HG03159 (cell line): ENCODE measurements around the gene LARGE1.

Experiments
- ATAC-seq: cut with Tn5 transposase; IDR thresholded peaks from one replicate; pipeline ENCODE4 v1.9.1; 2021; ENCODE audit warnings: mild to moderate bottlenecking, moderate library complexity; ENCODE audit not compliant: unreplicated experiment

Gene LARGE1

DNA sequence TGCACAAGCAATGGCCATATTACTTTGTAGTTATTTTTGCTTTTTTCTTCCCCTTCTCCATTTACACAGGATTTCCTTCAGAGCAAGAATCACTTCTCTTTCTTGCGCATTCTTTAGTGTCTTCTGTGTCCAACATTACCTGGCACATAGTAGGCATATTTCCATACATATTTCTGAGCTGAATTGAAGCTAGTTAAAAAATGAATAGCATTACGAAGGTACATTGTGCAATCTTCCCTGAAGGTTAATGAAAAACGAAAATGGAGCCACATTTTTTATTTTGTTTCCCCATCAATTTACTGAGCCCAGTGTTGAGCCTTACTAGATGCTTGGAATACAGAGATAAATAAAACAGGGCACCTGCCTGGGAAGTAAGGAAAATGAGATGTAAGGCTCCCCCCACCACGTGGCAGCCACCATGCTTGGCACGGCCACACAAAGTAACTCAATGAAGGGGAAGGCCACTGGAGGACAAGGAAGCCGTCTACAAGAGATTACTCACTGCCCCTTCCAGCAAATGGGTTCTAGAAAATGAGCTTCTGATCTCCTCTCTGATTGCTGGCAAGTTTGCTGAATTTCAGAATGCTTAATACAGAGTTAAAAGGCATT lies 381.9 kb downstream of the LARGE1 start:
- ATAC-seq = no peak

DNA sequence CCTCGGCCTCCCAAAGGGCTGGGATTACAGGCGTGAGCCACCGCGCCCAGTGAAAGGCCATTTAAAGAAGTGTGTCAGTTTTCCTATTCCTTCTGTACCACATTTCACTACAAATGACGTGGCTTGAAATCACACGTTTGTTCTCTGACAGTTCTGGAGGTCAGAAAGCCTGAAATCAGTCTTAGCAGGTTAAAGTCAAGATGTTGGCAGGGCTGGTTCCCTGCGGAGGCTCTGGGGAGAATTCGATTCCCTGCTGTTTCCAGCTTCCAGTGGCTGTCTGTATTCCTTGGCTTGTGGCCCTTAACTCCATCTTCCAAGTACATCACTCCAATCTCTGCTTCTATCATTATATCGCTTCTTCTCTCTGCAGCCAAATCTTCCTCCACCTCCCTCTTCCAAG lies 383.2 kb downstream of the LARGE1 start:
- no peak for ATAC-seq

DNA sequence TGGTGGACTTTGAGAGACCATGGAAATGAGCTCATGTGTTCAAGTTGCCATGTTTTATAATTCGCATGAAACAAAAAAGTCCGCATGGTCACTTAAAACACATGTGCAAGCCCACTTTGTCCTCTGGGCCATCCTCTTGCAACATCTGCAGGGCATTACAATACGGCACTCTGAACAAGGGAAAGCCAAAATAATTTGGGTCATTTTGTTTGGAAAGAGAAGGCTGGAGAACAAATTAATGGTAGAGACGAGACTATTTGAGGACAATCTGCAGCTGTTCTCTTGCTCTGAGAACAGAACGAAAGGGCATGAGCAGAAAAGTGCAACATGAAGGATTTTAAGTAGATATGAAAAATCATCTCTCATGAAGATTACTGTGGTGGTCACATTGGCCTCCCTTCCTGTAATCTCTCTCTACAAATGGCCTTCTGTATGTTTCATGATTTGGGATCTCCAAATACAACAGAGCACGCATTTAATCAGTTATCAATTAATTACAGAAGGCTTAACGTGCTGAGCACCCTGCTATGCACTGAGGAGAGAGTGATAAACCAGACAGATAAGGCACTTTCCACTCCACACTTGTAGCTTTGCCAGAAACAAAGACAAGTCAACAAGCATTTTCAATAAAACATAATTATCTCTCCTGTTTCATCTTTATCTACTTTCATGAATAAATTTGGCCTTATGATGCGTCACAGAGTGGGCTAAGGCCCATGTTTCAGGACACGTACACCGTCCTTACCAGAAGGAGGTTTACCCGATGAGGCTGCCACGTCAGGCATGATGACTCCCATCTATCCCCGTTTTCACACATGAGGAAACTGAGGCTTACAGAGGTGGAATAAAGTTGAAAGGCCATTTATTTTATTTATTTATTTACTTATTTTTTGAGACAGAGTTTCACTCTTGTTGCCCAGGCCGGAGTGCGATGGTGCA lies 384.1 kb downstream of the LARGE1 start:
- ATAC-seq = no peak

DNA sequence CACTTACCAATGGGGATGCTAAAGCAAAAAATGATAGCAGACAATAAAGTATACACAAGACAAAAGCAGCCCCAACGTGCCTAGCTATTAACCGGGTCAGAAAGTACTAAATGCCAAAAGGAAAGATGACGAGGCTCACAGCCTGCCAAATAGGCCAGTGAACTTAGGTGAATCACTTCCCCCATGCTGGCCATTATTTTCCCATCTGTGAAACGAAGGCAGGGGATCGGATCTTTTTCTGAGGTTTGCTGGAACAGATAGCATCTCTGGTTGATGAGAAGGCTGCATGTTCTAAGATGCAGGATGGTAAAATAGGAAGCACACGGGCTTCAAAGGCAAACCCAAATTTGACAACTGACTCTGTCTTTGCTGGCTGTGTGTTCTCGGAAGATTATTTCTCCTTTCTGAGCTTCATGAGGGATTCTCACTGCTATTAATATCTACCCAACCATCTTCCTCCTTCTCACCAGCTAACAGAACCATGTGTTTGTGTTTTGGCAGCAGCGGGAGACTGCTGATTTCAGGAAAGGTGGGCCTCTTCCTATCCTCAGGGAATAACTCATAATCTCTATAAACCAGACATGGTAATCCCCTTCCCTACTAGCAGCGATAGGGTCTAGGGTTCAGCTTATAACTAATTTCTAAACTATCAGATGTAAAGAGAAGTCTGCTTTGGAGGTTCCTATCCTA lies 390.7 kb downstream of the LARGE1 start:
- ATAC-seq = no peak

DNA sequence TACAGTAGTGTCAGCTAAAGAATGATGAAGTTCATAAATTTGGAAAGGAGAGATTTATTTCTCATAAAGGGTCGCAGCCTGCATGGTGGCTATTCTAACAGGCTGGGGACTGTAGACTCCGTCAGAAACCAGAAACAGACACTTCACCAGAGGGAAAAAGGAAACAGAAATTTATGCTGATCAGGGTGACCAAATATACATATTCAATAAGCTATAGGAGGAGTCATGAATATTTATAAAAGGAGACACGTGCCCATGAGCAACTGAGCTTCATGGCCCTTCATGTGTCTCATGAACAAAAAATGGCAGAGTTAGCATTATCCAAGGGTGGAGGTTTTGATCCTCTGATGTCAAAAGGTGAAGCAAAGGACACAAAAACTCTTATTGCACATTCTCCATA lies 392.1 kb downstream of the LARGE1 start:
- no peak for ATAC-seq

DNA sequence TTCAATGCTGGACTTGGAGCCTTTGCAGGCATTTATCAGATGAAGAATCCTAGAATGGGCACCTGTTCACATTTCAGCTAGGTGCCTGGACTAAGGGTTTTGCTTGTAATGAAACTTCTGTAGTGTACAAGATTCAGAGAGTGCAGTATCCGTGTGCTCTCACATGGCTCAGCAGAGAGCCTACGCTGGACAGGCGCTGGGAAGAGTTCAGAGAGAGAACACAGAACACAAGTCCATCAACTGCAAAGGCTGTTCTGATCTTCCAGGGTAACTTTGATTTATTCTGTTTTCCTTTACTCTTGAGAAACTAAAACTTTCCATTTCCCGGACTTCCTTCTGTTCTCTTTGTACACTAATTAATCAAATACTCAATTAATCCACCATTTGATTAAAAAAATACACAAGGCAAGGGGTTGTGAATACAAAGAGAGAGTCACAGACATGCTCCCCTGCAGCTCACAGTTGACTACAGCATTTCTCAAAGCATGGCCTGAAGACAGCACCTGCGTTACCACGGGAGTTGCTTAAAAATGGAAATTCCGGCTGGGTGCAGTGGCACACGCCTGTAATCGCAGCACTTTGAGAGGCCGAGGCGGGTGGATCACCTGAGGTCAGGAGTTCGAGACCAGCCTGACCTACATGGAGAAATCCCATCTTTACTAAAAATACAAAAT lies 393.7 kb downstream of the LARGE1 start:
- ATAC-seq = no peak

DNA sequence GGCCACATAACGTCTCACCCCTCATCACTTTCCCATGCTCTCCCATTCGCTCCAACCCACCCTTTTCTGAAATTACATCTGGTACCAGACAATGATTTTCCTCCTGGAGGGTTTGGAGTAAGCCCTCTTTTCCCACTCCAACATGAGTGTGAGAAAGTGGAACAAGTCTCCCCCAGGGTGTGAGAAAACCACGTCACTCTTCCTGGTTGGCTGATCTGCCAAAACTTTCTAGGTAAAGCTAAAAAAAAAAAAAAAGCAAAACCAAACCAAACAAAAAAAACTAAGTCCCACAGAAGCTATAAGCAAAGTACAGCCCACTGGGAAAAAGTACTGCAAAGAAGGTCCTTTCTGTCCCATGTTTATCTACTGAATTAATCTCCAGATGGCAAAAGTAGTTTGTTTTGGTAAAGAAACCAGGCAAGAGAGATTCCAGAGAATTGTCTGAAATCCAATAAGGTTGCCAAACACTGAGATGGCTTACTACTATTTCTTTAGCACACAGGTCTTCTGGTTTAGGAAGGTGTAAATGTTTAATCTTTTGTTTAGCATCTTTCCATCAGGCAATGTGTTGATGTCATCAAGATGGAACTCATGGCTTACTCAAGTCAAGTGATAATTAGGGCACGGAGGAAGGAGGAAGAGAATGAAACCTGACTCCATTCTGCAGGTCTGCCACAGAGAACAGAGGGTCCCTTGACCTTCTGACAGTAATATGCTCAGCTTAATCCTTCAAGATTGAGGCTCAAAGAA lies 395.6 kb downstream of the LARGE1 start:
- no peak for ATAC-seq

DNA sequence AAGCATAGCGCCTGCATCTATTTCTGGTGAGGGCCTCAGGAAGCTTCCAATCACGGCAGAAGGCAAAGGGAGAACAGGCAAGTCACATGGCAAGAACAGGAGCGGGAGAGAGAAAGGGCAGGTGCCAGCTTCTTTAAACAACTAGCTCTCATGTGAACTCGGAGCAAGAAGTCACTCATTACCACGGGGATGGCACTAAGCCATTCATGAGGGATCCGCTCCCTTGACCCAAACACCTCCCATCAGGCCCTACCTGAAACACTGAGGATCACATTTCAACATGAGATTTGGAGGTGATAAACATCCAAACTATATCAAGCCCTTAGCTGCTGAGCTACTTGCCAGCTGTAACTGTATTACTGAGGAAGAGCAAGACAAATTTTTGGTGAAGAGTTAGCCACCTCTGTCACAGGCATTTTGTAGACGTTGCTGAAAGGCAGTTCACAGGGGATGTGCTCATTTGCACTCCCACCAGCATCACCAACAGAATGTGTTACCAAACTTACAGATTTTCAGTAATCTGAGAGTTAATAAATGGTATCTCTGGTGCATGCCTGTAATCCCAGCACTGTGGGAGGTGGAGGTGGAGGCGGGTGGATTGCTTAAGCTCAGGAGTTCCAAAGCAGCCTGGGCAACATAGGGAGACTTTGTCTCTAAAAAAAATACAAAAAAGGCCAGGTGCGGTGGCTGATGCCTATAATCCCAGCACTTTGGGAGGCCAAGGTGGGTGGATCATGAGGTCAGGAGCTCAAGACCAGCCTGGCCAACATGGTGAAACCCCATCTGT lies 398.2 kb downstream of the LARGE1 start:
- ATAC-seq = no peak

DNA sequence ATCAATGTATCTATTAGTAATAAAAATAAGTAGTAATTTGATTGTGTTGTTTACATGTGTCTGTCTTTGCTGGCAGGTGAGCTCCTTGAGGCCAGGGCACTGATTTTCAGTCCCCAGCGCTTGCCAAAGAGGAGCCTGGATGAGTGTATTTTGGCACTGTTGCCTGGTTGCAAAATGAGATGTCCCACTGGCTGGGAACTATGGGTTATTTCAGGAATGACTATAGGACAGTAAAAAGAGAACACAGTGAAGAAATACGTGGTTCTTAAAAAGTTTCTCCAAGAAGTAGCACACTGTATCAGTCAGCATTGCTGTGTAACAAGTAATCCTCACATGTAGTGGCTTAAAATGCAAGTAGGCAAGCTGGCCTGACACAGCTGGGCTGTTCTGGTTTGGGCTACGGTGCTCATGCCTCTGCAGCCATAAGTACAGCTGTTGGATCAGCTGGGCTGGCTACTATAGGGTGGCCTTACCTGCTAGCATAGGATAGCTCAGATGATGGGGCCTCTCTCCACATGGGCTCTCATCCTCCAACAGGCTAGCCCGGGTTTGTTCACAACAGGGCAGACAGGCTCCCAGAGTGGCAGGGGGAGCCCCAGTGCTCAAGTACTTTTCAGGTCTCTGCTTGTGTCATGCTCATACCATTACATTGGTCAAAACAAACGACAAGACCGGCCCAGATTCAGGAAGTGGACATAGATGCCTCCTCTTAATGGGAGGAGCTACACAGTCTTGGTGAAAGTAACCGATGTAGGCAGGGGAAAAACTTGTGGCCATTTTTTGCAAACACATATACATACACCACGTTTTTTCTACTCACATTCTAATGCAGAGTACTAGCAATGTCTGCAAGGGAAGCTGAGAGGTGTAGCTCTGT lies 399.1 kb downstream of the LARGE1 start:
- no peak for ATAC-seq

DNA sequence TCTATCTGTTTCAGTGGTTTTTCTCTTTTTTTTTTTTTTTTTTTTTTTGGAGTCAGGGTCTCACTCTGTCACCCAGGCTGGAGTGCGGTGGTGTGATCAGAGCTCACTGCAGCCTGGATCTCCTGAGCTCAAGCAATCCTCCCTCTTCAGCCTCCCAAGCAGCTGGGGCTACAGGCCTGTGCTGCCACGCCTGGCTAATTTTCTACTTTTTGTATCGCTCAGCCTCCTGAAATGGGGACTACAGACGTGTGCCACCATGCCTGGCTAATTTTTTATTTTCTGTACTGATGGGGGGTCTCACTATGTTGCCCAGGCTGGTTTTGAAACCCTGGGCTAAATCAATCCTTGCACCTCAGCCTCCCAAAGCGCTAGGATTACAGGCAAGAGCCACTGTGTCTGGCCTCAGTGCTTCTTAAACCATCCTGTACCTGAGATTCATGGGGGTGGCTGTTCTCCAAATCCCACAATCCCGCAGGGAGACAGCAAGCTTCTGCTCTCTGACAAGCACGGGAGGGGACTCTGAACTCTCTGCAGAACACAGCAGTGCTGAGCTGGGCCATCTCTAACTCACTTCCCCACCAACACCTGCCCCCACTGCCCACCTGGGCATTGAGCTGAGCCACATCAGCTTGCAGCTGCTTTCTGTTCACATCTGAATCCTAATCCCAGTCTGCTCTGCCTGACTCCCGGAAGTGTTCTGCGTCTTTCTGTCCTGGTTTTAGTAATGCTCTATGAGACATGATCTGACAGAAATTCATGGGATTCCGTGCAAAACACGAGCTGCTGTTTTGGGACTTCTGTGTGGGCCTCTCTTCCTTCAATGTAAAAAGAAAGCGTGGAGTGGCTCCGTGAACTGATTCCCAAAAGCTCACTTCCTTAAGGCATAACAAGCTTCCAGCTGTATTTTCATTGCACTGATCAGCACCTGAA lies 400.0 kb downstream of the LARGE1 start:
- no peak for ATAC-seq

DNA sequence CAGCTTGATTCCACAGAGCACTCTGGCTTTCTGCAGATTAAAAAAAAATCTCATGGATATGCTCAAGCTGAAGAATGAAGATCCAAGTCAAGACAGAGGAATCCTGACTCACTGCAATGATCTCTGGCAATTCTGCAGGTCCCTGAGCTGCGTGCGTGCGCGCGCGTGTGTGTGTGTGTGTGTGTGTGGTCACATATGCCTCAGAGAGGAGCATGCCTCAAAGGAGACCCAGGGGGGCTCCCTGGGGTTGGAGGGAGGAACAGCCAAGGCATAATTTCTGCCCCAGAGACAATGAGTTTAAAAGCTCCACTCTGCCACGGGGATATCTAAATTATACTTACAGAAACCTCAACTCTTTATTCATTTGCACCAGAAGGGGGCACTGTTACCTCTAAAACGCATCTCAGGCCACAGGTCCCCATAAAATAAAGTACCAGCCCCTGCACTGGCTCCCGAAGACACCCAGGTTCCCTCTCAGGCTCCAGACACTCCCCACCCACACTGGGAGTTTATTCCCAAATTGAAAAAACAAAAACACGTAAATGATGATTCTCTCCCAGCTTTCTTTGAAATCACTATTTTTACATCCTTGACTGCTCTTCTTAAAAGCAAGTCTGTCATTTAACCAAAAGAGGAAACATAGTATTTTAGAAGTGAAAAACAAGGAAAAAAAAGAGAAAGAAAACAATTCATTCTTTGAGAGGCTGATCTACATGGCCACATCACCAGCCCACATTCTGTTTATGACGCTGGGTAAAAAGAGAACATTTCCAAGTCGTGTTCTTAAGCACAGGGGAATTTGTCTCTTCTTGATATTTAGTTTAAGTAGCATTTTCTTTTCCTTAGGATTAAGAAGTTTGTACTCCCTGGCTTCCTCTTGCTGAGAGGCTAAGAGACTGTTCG lies 401.0 kb downstream of the LARGE1 start:
- no peak for ATAC-seq

DNA sequence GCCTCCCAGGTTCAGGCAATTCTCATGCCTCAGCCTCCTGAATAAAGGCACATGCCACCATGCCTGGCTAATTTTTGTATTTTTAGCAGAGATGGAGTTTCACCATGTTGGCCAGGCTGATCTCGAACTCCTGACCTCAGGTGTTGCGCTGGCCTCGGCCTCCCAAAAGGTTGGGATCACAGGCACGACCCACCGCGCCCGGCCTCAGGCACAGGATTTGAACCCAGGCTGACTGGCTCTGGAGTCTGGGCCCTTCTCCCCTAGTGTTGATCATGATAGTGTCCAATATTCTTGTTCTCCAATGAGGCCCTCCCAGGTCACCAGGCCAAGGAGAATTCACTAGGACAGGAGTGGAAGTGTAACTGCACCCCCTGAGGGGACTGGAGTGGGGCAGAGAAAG lies 401.9 kb downstream of the LARGE1 start:
- ATAC-seq = no peak

DNA sequence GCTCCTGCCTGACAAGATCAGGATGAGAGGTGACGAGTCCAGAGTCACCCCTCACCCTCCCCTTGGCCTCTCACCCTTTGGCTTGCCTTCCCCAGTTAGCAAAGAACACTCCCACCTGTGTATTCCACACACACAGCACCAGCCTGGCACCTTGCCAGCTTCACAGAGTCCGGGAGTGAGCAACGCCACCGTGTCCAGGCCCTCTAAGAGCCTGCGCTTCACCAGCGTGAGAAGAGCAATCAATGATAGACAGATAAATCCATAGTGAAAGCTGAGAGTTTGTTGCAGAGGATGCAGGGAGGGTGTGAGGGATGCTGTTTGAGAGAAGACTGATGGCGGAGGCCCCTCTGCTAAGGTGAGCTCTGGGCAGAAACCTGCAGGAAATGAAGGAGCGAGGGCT lies 404.5 kb downstream of the LARGE1 start:
- ATAC-seq = no peak

DNA sequence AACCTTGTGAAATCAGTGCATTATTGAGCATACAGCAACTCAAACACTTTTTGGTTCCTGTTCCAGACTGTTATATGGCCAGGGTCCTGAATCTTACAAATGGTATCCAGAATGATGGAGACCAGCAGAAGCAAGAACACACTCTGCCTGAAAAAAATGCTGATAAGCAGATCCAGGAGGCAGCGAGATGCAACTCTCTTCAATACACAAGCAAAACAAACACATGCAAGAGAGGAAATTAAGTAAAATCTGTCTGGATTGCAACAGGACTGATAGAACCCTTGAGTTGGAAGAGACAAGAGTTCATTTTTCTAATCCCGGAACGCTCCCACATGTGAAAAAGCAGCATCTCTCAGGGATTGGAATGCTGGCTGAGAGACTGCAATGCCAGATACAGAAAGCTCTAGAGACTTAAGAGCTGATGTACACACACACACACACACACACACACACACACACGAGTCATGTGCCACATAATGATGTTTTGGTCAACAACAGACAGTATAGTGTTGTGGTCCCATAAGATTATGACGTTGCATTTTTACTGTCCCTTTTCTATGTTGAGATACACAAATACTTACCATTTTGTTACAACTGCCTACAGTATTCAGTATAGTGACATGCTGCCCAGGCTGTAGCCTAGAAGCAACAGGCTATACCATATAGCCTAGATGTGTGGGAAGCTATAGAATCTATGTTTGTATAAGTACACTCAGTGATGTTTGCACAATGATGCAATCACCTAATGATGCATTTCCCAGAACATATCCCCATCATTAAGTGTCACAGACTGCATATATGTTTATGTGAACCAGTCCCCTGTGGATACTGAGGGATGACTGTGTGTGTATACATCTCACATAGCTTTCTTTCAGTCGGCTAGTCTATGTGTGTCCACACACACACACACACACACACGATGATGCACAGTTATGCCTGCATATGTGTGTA lies 406.6 kb downstream of the LARGE1 start:
- ATAC-seq = no peak

DNA sequence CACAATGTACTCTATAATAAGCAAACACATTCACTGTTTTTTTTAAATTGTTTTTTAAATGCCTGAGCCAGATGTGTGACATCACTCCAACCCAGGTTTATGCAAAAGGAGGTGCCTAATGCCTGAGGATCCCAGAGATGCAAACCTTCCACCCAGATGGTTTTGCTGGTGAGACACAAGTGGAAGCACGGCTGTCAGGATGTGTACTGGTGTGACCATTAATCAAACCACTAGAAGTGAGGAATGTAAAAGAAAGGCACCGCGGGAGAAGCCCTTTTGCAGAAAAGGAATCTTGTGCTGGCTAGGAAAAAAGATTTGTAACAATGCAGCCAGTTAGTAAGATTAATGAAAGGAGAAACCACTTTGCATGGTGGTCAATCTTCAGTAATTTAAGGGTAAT lies 407.4 kb downstream of the LARGE1 start:
- ATAC-seq = no peak
